GM10266 (cell line): ENCODE measurements around the gene GLB1L2.

ENCODE experiments used
- DNase-seq: peaks from one replicate; pipeline ENCODE4 v3.0.0; 2012; ENCODE audit errors: extremely low spot score
- CTCF ChIP-seq: IDR thresholded peaks from 2 replicates; pipeline ENCODE4 v1.5.1; 2012; ENCODE audit warnings: mild to moderate bottlenecking, low read depth; ENCODE audit not compliant: control insufficient read depth, insufficient read depth; ENCODE audit errors: missing control alignments

Gene GLB1L2

GRCh38 chr11:134358856-134359490 is 27.2 kb downstream of the GLB1L2 start:
- TF ChIP-seq CTCF = no peak
- DNase-seq = no peak

DNA sequence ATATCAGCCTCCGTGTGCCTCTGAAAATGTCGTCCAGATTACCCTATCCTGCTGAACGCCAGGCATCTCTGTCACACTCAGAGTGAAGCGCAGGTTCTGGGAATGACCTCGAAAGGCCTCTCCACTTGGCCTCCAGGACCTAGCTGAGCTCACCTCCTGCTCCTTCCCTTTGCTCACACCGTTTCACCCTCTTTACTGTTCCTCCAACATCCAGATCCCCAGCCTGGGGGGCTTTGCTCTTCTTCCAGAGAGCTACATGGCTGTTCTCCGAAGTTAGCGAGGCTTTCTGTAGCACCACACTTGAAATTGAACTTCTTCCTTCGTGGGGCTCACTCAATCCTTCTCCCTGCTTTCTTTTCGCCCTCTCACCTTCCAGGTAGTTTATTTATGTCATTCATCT is 27.9 kb downstream of the GLB1L2 start:
- TF ChIP-seq CTCF = no peak
- no peak for DNase-seq

GRCh38 chr11:134360050-134360835 is 28.5 kb downstream of the GLB1L2 start:
- peak; percentile 92 for DNase-seq
- peak; percentile 90 for TF ChIP-seq CTCF

- DNase-seq = no peak
- no peak for TF ChIP-seq CTCF
Measured at GRCh38 chr11:134361661-134362060, 29.9 kb downstream of the GLB1L2 start.

GRCh38 chr11:134362192-134362901 is 30.6 kb downstream of the GLB1L2 start:
- no peak for TF ChIP-seq CTCF
- no peak for DNase-seq

DNA sequence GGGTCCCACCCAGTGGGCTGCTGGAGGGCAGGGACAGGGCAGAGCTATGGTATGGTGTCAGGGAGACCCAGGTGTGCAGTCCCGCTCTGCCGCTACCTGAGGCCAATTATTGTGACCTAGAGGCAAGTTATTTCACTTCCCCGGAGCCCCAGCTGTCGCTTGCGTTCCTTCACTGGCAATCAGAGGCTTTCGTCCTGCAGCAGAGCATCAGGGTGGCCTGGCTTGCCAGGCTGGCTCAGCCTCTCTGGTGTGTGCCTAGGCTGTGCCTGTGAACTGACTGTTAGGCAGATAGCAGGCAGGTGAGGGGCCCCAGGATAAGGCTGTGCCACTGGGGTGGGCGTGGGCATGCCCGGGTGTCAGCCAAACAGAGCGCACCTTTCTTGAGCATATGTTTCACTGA is 31.4 kb downstream of the GLB1L2 start:
- no peak for TF ChIP-seq CTCF

More for the DNA sequence above, 31.4 kb downstream of the GLB1L2 start:
- DNase-seq = no peak
